ENCODE measurements around the gene GAL. TPM values are rescaled to one million over a fixed set of nuclear protein-coding genes. Genes with fewer than 3 reads are reported as not detected.
A peak's percentile ranks its signal among the peaks of the same experiment; 100 is the strongest.
"Not testable (repeated sequence)": the region's sequence is repeated elsewhere in the genome, so short reads cannot be mapped to it uniquely, and the experiment has no call there.

Gene GAL, protein sequence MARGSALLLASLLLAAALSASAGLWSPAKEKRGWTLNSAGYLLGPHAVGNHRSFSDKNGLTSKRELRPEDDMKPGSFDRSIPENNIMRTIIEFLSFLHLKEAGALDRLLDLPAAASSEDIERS
- total RNA-seq, result 1 to 10 TPM in 1 of 2 donors, not detected in 1; 1.1 TPM
- 1.3 TPM for polyA plus RNA-seq (ENCODE audit: insufficient read depth, low read depth, low replicate concordance)
- long read RNA-seq, donor 1, partial matches to known transcripts, result 0 of 1 reads
- long read RNA-seq, donor 1, other reads (novel, unspliced or antisense), result 0 of 1 reads
- long read RNA-seq, donor 2, result 0 reads

DNA sequence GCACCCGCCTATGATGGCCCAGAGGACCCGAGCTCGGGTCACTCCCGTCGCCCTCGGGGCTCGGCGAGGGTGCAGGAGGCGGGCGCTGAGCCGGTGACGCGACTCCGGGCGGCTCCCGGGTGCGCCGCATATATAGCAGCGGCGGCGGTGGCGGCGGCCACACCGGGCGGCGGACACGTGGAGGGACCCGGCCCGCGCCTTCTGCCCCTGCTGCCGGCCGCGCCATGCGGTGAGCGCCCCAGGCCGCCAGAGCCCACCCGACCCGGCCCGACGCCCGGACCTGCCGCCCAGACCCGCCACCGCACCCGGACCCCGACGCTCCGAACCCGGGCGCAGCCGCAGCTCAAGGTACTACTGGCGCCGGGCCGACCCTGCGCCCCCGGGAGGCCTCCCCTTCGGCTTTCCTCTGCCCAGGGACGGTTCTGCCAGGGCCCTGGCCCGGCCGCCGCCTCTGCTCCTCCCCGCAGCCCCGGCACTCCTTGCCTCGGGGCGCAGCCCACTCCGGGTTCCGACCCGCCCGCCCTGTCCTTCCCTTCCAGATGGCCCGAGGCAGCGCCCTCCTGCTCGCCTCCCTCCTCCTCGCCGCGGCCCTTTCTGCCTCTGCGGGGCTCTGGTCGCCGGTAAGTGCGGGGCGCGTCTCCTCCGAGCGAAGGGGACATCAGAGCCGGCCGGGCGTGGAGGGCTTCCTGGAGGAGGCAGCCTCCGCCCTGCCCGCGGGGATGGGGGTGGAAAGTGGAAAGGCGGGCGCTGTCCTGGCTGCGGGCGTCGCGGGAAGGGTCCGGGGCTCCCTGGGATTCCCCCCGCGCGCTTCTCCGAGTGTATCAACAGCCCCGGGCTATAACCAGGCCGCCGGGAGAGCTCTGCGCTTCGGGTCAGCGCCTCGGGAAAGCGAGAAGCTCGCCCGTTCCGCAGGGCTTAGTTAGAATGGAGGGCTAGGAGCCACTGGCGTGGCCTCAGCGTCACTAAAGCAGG lies at the start of gene GAL:
Gene GAL, plus strand, starts transcription at position 160 of the 972 bp plus-strand sequence. Its CDS starts 380 bp downstream, at position 540.
- TF ChIP-seq POLR2A (IDR thresholded peaks at IDR 0.05), result no peak
- H3K4me1 ChIP-seq, result no peaks in the 10 kb centered on the region
- H3K9me3 ChIP-seq, result no peaks in the 10 kb centered on the region
- H3K27me3 ChIP-seq, result no peaks in the 10 kb centered on the region
- peak within 1 kb of the TSS; percentile 29 to 48 for H3K4me3 ChIP-seq
- no peak for DNase-seq
- no peaks in the 10 kb centered on the region for H3K36me3 ChIP-seq (ENCODE audit: low read depth, missing control alignments)
- 6 to 9% methylated on average over 22 to 62 of the region's 113 CpGs for WGBS, 2 donors
- H3K27ac ChIP-seq, result no peak within 1 kb of the TSS
- intact Hi-C loops (cut with DNase I; ENCODE audit: low total_unique reads), result no loop called here

DNA sequence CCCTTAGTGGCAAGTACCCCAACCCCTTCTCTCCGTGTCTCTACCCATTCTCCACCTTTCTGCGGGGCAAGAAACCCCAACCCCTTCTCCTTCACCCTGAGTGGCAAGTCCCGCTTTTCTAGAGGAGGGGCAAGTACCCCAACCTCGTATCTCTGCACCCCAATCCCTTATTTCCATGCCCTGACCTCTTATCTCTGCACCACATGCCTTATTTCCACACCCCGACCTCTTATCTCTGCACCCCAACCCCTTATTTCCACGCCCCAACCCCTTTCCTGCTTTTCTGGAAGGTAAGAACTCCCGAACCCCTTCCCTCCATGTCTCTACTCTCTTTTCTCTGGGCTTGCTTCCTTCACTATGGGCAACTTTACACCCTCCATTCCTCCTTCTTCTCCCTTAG lies 49.7 kb upstream of the GAL start:
- H3K9me3 ChIP-seq; H3K36me3 ChIP-seq (ENCODE audit: low read depth, missing control alignments); H3K4me1 ChIP-seq; H3K4me3 ChIP-seq; H3K27me3 ChIP-seq; DNase-seq; H3K27ac ChIP-seq; intact Hi-C loops (cut with DNase I; ENCODE audit: low total_unique reads): not testable (repeated sequence)
- 85 to 93% methylated on average over 6 to 7 of the region's 7 CpGs for WGBS, 2 donors

DNA sequence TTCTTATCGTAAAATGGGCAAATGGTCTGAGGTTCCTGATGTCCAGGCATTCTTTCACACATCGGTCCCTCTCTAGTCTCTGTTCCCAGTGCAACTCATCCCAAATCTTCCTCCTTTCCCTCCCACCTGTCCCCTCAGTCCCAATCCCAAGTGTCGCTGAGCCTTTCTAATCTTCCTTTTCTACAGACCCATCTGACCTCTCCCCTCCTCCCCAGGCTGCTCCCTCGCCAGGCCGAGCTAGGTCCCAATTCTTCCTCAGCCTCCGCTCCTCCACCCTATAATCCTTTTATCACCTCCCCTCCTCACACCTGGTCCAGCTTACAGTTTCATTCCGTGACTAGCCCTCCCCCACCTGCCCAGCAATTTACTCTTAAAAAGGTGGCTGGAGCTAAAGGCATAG lies 49.2 kb upstream of the GAL start:
- intact Hi-C loops (cut with DNase I; ENCODE audit: low total_unique reads); H3K27me3 ChIP-seq; H3K4me3 ChIP-seq; H3K36me3 ChIP-seq (ENCODE audit: low read depth, missing control alignments); H3K4me1 ChIP-seq; DNase-seq; H3K27ac ChIP-seq; H3K9me3 ChIP-seq: not testable (repeated sequence)
- WGBS, 2 donors, result 76 to 80% methylated on average over 2 to 7 of the region's 7 CpGs

DNA sequence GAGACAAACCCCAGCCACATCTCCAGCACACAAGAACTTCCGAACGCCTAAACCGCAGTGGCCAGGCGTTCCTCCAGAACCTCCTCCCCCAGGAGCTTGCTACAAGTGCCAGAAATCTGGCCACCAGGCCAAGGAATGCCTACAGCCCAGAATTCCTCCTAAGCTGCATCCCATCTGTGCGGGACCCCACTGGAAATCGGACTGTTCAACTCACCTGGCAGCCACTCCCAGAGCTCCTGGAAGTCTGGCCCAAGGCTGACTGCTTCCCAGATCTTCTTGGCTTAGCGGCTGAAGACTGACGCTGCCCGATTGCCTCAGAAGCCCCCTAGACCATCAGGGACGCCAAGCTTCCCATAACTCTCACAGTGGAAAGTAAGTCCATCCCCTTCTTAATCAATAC lies 48.5 kb upstream of the GAL start:
- H3K36me3 ChIP-seq (ENCODE audit: low read depth, missing control alignments); DNase-seq; H3K27ac ChIP-seq; H3K9me3 ChIP-seq; H3K4me3 ChIP-seq; intact Hi-C loops (cut with DNase I; ENCODE audit: low total_unique reads); H3K27me3 ChIP-seq; H3K4me1 ChIP-seq: not testable (repeated sequence)
- 78% methylated on average over 10 of the region's 10 CpGs; no CpG with 5 or more reads in 1 of the 2 donors for WGBS, 2 donors

DNA sequence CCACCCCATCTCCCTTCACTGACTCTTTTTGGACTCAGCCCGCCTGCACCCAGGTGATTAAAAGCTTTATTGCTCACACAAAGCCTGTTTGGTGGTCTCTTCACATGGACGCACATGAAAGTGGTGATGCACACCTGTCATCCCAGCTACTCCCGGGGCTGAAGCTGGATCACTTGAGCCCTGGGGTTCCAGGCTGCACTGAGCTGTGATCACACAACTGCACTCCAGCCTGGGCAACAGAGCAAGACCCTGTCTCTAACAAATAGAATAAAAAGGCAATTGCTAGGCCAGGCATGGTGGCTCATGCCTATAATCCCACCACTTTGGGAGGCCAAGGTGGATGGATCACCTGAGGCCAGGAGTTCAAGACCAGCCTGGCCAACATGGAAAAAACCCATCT lies 45.0 kb upstream of the GAL start:
- intact Hi-C loops (cut with DNase I; ENCODE audit: low total_unique reads); H3K4me1 ChIP-seq; H3K4me3 ChIP-seq; H3K27me3 ChIP-seq; H3K36me3 ChIP-seq (ENCODE audit: low read depth, missing control alignments); H3K27ac ChIP-seq; DNase-seq; H3K9me3 ChIP-seq: not testable (repeated sequence)
- 85% methylated on average over 3 of the region's 3 CpGs; no CpG with 5 or more reads in 1 of the 2 donors for WGBS, 2 donors

DNA sequence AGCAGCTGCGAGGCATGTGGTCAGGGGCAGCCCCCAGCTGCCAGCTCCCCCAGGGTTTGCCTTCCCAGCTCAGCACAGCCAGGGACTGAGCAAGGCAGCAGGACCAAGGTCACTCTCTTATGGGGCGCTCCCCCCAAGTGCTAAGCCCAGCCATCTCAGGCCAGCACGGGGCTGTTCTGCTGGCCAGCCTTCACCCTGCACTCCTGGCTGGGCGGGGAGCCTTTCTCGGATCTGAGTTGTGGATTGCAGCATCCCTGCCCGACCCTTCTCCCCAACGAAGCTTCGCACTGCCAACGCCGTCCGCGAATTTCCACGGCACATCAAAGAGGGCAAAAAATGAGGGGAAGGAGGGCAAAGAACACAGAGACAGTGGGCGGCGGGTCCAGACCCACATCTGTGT lies 42.5 kb upstream of the GAL start:
- TF ChIP-seq, protein P1, sequence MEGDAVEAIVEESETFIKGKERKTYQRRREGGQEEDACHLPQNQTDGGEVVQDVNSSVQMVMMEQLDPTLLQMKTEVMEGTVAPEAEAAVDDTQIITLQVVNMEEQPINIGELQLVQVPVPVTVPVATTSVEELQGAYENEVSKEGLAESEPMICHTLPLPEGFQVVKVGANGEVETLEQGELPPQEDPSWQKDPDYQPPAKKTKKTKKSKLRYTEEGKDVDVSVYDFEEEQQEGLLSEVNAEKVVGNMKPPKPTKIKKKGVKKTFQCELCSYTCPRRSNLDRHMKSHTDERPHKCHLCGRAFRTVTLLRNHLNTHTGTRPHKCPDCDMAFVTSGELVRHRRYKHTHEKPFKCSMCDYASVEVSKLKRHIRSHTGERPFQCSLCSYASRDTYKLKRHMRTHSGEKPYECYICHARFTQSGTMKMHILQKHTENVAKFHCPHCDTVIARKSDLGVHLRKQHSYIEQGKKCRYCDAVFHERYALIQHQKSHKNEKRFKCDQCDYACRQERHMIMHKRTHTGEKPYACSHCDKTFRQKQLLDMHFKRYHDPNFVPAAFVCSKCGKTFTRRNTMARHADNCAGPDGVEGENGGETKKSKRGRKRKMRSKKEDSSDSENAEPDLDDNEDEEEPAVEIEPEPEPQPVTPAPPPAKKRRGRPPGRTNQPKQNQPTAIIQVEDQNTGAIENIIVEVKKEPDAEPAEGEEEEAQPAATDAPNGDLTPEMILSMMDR (IDR thresholded peaks at IDR 0.05), result no peak
- TF ChIP-seq POLR2A (IDR thresholded peaks at IDR 0.05), result no peak
- no peak overlapping the region for H3K4me3 ChIP-seq
- H3K4me1 ChIP-seq, result no peaks in the 10 kb centered on the region
- no peak for DNase-seq
- H3K36me3 ChIP-seq (ENCODE audit: low read depth, missing control alignments), result no peaks in the 10 kb centered on the region
- no peaks in the 10 kb centered on the region for H3K27me3 ChIP-seq
- WGBS, 2 donors, result 81 to 89% methylated on average over 13 to 15 of the region's 15 CpGs
- intact Hi-C loops (cut with DNase I; ENCODE audit: low total_unique reads), result no loop called here
- H3K27ac ChIP-seq, result no peak overlapping the region
- no peaks in the 10 kb centered on the region for H3K9me3 ChIP-seq

DNA sequence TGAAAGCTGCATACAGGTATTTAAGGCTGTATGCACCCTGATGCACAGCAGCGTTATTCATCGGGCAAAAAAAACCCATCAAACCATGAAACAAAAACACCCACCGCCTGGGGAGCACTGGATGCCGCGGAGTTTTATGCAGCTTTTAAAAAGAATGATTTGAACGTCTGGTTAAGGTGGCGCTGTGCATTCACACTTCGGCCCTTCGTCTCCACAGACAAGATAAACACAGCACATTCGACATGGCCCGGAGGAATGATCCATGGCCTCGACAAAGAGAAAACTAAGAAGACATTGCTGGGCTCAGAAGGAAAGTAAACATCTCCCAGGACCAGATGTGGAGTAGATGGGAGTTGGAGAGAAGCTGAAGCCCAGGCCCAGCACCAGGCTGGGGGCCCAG lies 40.8 kb upstream of the GAL start:
- DNase-seq, result no peak

More for the DNA sequence above, 40.8 kb upstream of the GAL start:
- Histone ChIP-seq H3K36me3 (ENCODE audit: low read depth, missing control alignments) (no peaks in the 10 kb centered on the region), H3K27me3 (no peaks in the 10 kb centered on the region), H3K4me3 (no peak overlapping the region), H3K9me3 (no peaks in the 10 kb centered on the region), H3K4me1 (no peaks in the 10 kb centered on the region), H3K27ac (no peak overlapping the region)
- intact Hi-C loops (cut with DNase I; ENCODE audit: low total_unique reads), result no loop called here
- WGBS, 2 donors, result 51 to 60% methylated on average over 12 of the region's 12 CpGs
- TF ChIP-seq POLR2A (IDR thresholded peaks at IDR 0.05), result no peak
- TF ChIP-seq, protein P1 (IDR thresholded peaks at IDR 0.05), result no peak
